HEK293T (cell line): ENCODE results near the gene SBDS.

Source experiments
- CTCF ChIA-PET: fragments of 350-600 bp; formaldehyde crosslinking; extraction: SDS; loops from one replicate; lab custom pipeline; 2021; ENCODE audit warnings: antibody characterized with exemption, inconsistent platforms; lab: Yijun Ruan, JAX
- POLR2A ChIA-PET: fragments of 350-600 bp; formaldehyde crosslinking; extraction: SDS; loops from one replicate; lab custom pipeline; 2020; ENCODE audit warnings: antibody characterized with exemption, inconsistent platforms; lab: Yijun Ruan, JAX
- DNase-seq: peaks from one replicate; pipeline ENCODE4 v3.0.0; 2012; ENCODE audit warnings: mixed read lengths; ENCODE audit errors: extremely low spot score
- ARNT ChIP-seq: fragments of 450-650 bp; IDR thresholded peaks from 2 replicates; pipeline ENCODE4 v1.6.1; 2017; ENCODE audit warnings: mild to moderate bottlenecking
- BHLHE40 ChIP-seq: fragments of 450-650 bp; IDR thresholded peaks from 2 replicates; pipeline ENCODE4 v1.6.1; 2016; ENCODE audit warnings: mild to moderate bottlenecking, moderate library complexity, borderline replicate concordance
- CTBP1 ChIP-seq: fragments of 450-650 bp; IDR thresholded peaks from 2 replicates; pipeline ENCODE4 v1.6.1; 2016; ENCODE audit warnings: borderline replicate concordance
- ELF4 ChIP-seq: fragments of 450-650 bp; IDR thresholded peaks from 2 replicates; pipeline ENCODE4 v1.6.1; 2017; ENCODE audit warnings: antibody characterized with exemption
- FOXA1 ChIP-seq: fragments of 450-650 bp; IDR thresholded peaks from 2 replicates; pipeline ENCODE4 v1.6.1; 2016; ENCODE audit warnings: mild to moderate bottlenecking
- FOXK2 ChIP-seq: fragments of 450-650 bp; IDR thresholded peaks from 2 replicates; pipeline ENCODE4 v1.6.1; 2016; ENCODE audit warnings: mild to moderate bottlenecking
- FOXM1 ChIP-seq: fragments of 450-650 bp; IDR thresholded peaks from 2 replicates; pipeline ENCODE4 v1.6.1; 2017; ENCODE audit warnings: mild to moderate bottlenecking, borderline replicate concordance
- HDGF ChIP-seq: fragments of 450-650 bp; IDR thresholded peaks from 2 replicates; pipeline ENCODE4 v1.6.1; 2017; ENCODE audit warnings: antibody characterized with exemption, borderline replicate concordance
- L3MBTL2 ChIP-seq: fragments of 450-650 bp; conservative IDR thresholded peaks from 2 replicates; pipeline ENCODE4 v1.6.1; 2016; ENCODE audit warnings: mild to moderate bottlenecking
- LEF1 ChIP-seq: fragments of 450-650 bp; IDR thresholded peaks from 2 replicates; pipeline ENCODE4 v1.6.1; 2017; ENCODE audit warnings: mild to moderate bottlenecking, borderline replicate concordance
- NFRKB ChIP-seq: fragments of 450-650 bp; IDR thresholded peaks from 2 replicates; pipeline ENCODE4 v1.6.1; 2016; ENCODE audit warnings: mild to moderate bottlenecking, moderate library complexity
- PKNOX1 ChIP-seq: fragments of 450-650 bp; IDR thresholded peaks from 2 replicates; pipeline ENCODE4 v1.6.1; 2016
- SP1 ChIP-seq: fragments of 450-650 bp; IDR thresholded peaks from 2 replicates; pipeline ENCODE4 v1.6.1; 2017
- SUZ12 ChIP-seq: fragments of 450-650 bp; IDR thresholded peaks from 2 replicates; pipeline ENCODE4 v1.6.1; 2016; ENCODE audit warnings: mild to moderate bottlenecking
- TARDBP ChIP-seq: fragments of 450-650 bp; IDR thresholded peaks from 2 replicates; pipeline ENCODE4 v1.6.1; 2016
- ZNF384 ChIP-seq: fragments of 450-650 bp; IDR thresholded peaks from 2 replicates; pipeline ENCODE4 v1.6.1; 2016

The SBDS gene

GRCh38 chr7:66958538-66959350, 36.6 kb downstream of the SBDS start:
- DNase-seq, result no peak
- no peak for TF ChIP-seq SUZ12
- no peak for TF ChIP-seq ARNT
- TF ChIP-seq FOXA1, result no peak
- no peak for TF ChIP-seq CTBP1
- TF ChIP-seq ZNF384, result no peak
- TF ChIP-seq FOXK2, result no peak
- no peak for TF ChIP-seq PKNOX1
- no peak for TF ChIP-seq TARDBP
- no peak for TF ChIP-seq FOXM1
- no peak for TF ChIP-seq NFRKB
- TF ChIP-seq LEF1, result no peak
- no peak for TF ChIP-seq ELF4
- TF ChIP-seq BHLHE40, result no peak
- TF ChIP-seq HDGF, result no peak
- TF ChIP-seq L3MBTL2, result no peak
- TF ChIP-seq SP1, result no peak
- ChIA-PET CTCF (no interaction called here), POLR2A (no interaction called here)

- DNase-seq, result no peak
- ChIA-PET POLR2A (no interaction called here), CTCF (no interaction called here)
- TF ChIP-seq HDGF (no peak), ARNT (no peak)
Observed at GRCh38 chr7:66957595-66958290, 37.6 kb downstream of the SBDS start.

- no peak for TF ChIP-seq ARNT
- no peak for TF ChIP-seq FOXA1
- no peak for TF ChIP-seq CTBP1
- no peak for TF ChIP-seq ELF4
- TF ChIP-seq L3MBTL2, result no peak
- no peak for TF ChIP-seq TARDBP
- TF ChIP-seq FOXM1, result no peak
- POLR2A ChIA-PET, result no interaction called here
- CTCF ChIA-PET, result no interaction called here
- no peak for DNase-seq
Observed at GRCh38 chr7:66953044-66953427, 42.4 kb downstream of the SBDS start.

GRCh38 chr7:66952343-66953043, 42.9 kb downstream of the SBDS start:
- no peak for DNase-seq
- ChIA-PET POLR2A (no interaction called here), CTCF (no interaction called here)
- TF ChIP-seq HDGF (no peak), FOXA1 (no peak), FOXK2 (no peak), PKNOX1 (no peak), CTBP1 (no peak), NFRKB (no peak), ARNT (no peak)

- ChIA-PET POLR2A (no interaction called here), CTCF (no interaction called here)
- no peak for DNase-seq
- TF ChIP-seq FOXK2, result no peak
- TF ChIP-seq FOXA1, result no peak
Observed at GRCh38 chr7:66950763-66951162, 44.6 kb downstream of the SBDS start.

- TF ChIP-seq ZNF384, result no peak
- TF ChIP-seq FOXK2, result no peak
- TF ChIP-seq HDGF, result no peak
- TF ChIP-seq ELF4, result no peak
- no peak for TF ChIP-seq LEF1
- no peak for TF ChIP-seq TARDBP
- TF ChIP-seq PKNOX1, result no peak
- TF ChIP-seq ARNT, result no peak
- TF ChIP-seq CTBP1, result no peak
- no peak for TF ChIP-seq NFRKB
- TF ChIP-seq L3MBTL2, result no peak
- TF ChIP-seq BHLHE40, result no peak
- TF ChIP-seq FOXM1, result no peak
- no peak for TF ChIP-seq SUZ12
- TF ChIP-seq SP1, result no peak
- TF ChIP-seq FOXA1, result no peak
- POLR2A ChIA-PET, result no interaction called here
- no peak for DNase-seq
- CTCF ChIA-PET, result no interaction called here
Observed at GRCh38 chr7:66950311-66950710, 45.1 kb downstream of the SBDS start.
